A549 (cell line): ENCODE data around the gene GTF2IRD1. TPM values are rescaled to one million over a fixed set of nuclear protein-coding genes. Genes with fewer than 3 reads are reported as not detected.

Experiments
- ATAC-seq, 2 experiments: fragments of 200-7000 bp in 1 of 2; fragments of >200 bp in 1 of 2; cut with Nextera tagmentation in 1 of 2; cut with Tn5 transposase in 1 of 2; 3 replicates each; pipeline versions ENCODE4 v1.8.0 to v1.9.1; 2018 to 2020; ENCODE audit warnings: mild to moderate bottlenecking in 1 of 2, moderate library complexity in 1 of 2
- CTCF ChIA-PET: fragments of 300-600 bp; sonication (Branson Sonifier 250); formaldehyde crosslinking; extraction: SDS; loops from one replicate; lab custom pipeline; 2021; ENCODE audit warnings: antibody characterized with exemption, inconsistent platforms; lab: Yijun Ruan, JAX
- POLR2A ChIA-PET: fragments of 350-600 bp; formaldehyde crosslinking; extraction: SDS; loops from one replicate; lab custom pipeline; 2021; ENCODE audit warnings: antibody characterized with exemption, inconsistent platforms; lab: Yijun Ruan, JAX
- DNase-seq, 2 experiments: peaks; one replicate each; pipeline versions ENCODE4 v3.0.0 to v3.0.0-alpha.2; 2011 to 2016; ENCODE audit warnings: low read depth in 1 of 2, low spot score in 1 of 2
- FAIRE-seq: peaks from 2 replicates; lab custom pipeline; 2011; peaks lifted over from hg19 to GRCh38; lab: Jason Lieb, UNC
- H3K27ac ChIP-seq, 2 experiments: fragments of >200 bp; sonication (Bioruptor Twin); formaldehyde crosslinking; 3 replicates each; pipeline ENCODE4 v1.5.1; 2016 to 2017
- H3K4me1 ChIP-seq: fragments of >200 bp; sonication (Bioruptor Twin); formaldehyde crosslinking; 3 replicates; pipeline ENCODE4 v1.6.1; 2016
- H3K4me2 ChIP-seq: fragments of >200 bp; sonication (Bioruptor Twin); formaldehyde crosslinking; 3 replicates; pipeline ENCODE4 v1.6.1; 2016
- H3K4me3 ChIP-seq: fragments of >200 bp; sonication (Bioruptor Twin); formaldehyde crosslinking; 3 replicates; pipeline ENCODE4 v1.5.1; 2016
- H3K9me3 ChIP-seq: fragments of >200 bp; sonication (Bioruptor Twin); formaldehyde crosslinking; 3 replicates; pipeline ENCODE4 v1.6.1; 2016
- BCL3 ChIP-seq: fragments of >200 bp; sonication (Bioruptor Twin); formaldehyde crosslinking; IDR thresholded peaks from 3 replicates; pipeline ENCODE4 v1.6.1; 2016
- CBX2 ChIP-seq: fragments of 200-600 bp; sonication (generic); IDR thresholded peaks from 2 replicates; pipeline ENCODE4 v1.6.1; 2016; ENCODE audit warnings: low read depth, mild to moderate bottlenecking, borderline replicate concordance
- CEBPB ChIP-seq, 2 experiments: fragments of >200 bp in 1 of 2; sonication (Bioruptor Twin) in 1 of 2; formaldehyde crosslinking in 1 of 2; IDR thresholded peaks; 2 replicates each; pipeline ENCODE4 v1.6.1; 2012 to 2016
- CTCF ChIP-seq: fragments of >200 bp; sonication (Bioruptor Twin); formaldehyde crosslinking; IDR thresholded peaks from 3 replicates; pipeline ENCODE4 v1.5.1; 2016
- EHF ChIP-seq: fragments of 250-450 bp; sonication (Bioruptor Pico); IDR thresholded peaks from 2 replicates; pipeline ENCODE4 v1.5.0; 2020; ENCODE audit warnings: mild to moderate bottlenecking
- EHMT2 ChIP-seq: fragments of 200-600 bp; sonication (generic); IDR thresholded peaks from 2 replicates; pipeline ENCODE4 v1.6.1; 2016; ENCODE audit warnings: antibody characterized with exemption, low read depth, mild to moderate bottlenecking, moderate library complexity
- EP300 ChIP-seq, 2 experiments: fragments of >200 bp; sonication (Bioruptor Twin); formaldehyde crosslinking; IDR thresholded peaks; 2 replicates in 1 of 2; 3 replicates in 1 of 2; pipeline ENCODE4 v1.6.1; 2016 to 2017
- ESRRA ChIP-seq: fragments of 150-350 bp; IDR thresholded peaks from 2 replicates; pipeline ENCODE4 v1.6.1; 2014; ENCODE audit warnings: mild to moderate bottlenecking, low read length, borderline replicate concordance
- FOSB ChIP-seq: fragments of 250-450 bp; sonication (Bioruptor Pico); IDR thresholded peaks from 2 replicates; pipeline ENCODE4 v1.5.0; 2020; ENCODE audit warnings: mild to moderate bottlenecking, moderate library complexity
- FOSL2 ChIP-seq, 2 experiments: fragments of 450-650 bp in 1 of 2; fragments of >200 bp in 1 of 2; sonication (Bioruptor Twin) in 1 of 2; formaldehyde crosslinking; IDR thresholded peaks; 2 replicates each; pipeline versions ENCODE4 v1.5.0 to v1.6.1; 2016 to 2020; ENCODE audit warnings: mild to moderate bottlenecking in 1 of 2, moderate library complexity in 1 of 2
- FOXS1 ChIP-seq: fragments of 250-450 bp; sonication (Bioruptor Pico); IDR thresholded peaks from 2 replicates; pipeline ENCODE4 v1.5.0; 2020; ENCODE audit warnings: mild to moderate bottlenecking, moderate library complexity
- HEYL ChIP-seq: fragments of 250-450 bp; sonication (Bioruptor Pico); IDR thresholded peaks from 2 replicates; pipeline ENCODE4 v1.8.0; 2021; ENCODE audit warnings: mild to moderate bottlenecking, moderate library complexity
- HOXA7 ChIP-seq: fragments of 250-450 bp; sonication (Bioruptor Pico); IDR thresholded peaks from 2 replicates; pipeline ENCODE4 v1.5.0; 2020; ENCODE audit warnings: mild to moderate bottlenecking, moderate library complexity
- HOXB5 ChIP-seq: fragments of 250-450 bp; sonication (Bioruptor Pico); IDR thresholded peaks from 2 replicates; pipeline ENCODE4 v1.5.0; 2020; ENCODE audit warnings: mild to moderate bottlenecking, moderate library complexity
- JUN ChIP-seq, 2 experiments: fragments of >200 bp; sonication (Bioruptor Twin); formaldehyde crosslinking; IDR thresholded peaks; 2 replicates in 1 of 2; 3 replicates in 1 of 2; pipeline ENCODE4 v1.6.1; 2016 to 2017
- JUNB ChIP-seq: fragments of >200 bp; sonication (Bioruptor Twin); formaldehyde crosslinking; IDR thresholded peaks from 2 replicates; pipeline ENCODE4 v1.6.1; 2016
- MAZ ChIP-seq: fragments of 150-350 bp; IDR thresholded peaks from 2 replicates; pipeline ENCODE4 v1.6.1; 2014; ENCODE audit warnings: antibody characterized with exemption, low read depth, low read length, borderline replicate concordance
- NFE2L2 ChIP-seq: fragments of 150-350 bp; conservative IDR thresholded peaks from 2 replicates; pipeline ENCODE4 v1.6.1; 2014; ENCODE audit warnings: low read length
- NR3C1 ChIP-seq: fragments of >200 bp; sonication (Bioruptor Twin); formaldehyde crosslinking; IDR thresholded peaks from 3 replicates; pipeline ENCODE4 v1.6.1; 2017
- POLR2A ChIP-seq: IDR thresholded peaks from 2 replicates; pipeline ENCODE4 v1.6.1; 2012; ENCODE audit warnings: mild to moderate bottlenecking, low read length
- POLR2AphosphoS2 ChIP-seq: conservative IDR thresholded peaks from 2 replicates; pipeline ENCODE4 v1.6.1; 2012; ENCODE audit warnings: low read length, improper control_type of control experiment, inconsistent platforms
- REST ChIP-seq: fragments of 200-600 bp; sonication (generic); IDR thresholded peaks from 2 replicates; pipeline ENCODE4 v1.6.1; 2016; ENCODE audit warnings: antibody characterized with exemption, mild to moderate bottlenecking, moderate library complexity
- RFX5 ChIP-seq: fragments of 450-650 bp; IDR thresholded peaks from 2 replicates; pipeline ENCODE4 v1.7.1; 2014; ENCODE audit warnings: antibody characterized with exemption, mild to moderate bottlenecking, moderate library complexity
- SREBF2 ChIP-seq: fragments of 450-650 bp; IDR thresholded peaks from 2 replicates; pipeline ENCODE4 v1.6.1; 2014; ENCODE audit warnings: mild to moderate bottlenecking, moderate library complexity
- TP53 ChIP-seq: fragments of 250-450 bp; sonication (Bioruptor Pico); IDR thresholded peaks from 2 replicates; pipeline ENCODE4 v1.5.0; 2021; ENCODE audit warnings: mild to moderate bottlenecking, moderate library complexity
- ZNF302 ChIP-seq: fragments of 250-450 bp; sonication (Bioruptor Pico); IDR thresholded peaks from 2 replicates; pipeline ENCODE4 v1.9.0; 2021; ENCODE audit warnings: inconsistent platforms, mild to moderate bottlenecking, moderate library complexity
- WGBS: methylation state at CpG from one replicate; pipeline ENCODE4 v1.1.6; 2017; ENCODE audit errors: missing lambda C conversion rate; 5-methylcytosine and 5-hydroxymethylcytosine counted together
- polyA plus RNA-seq, 4 experiments: library from polyadenylated mRNA; depleted of rRNA in 3 of 4; stranded (reverse); fragments of >200 nt; fragmentation: RNase III in 1 of 4; extraction: RNeasy Plus Mini Kit Qiagen cat#74134 plus additional on column Dnase treatment in 1 of 4; gene quantifications; 2 replicates in 3 of 4; 3 replicates in 1 of 4; pipeline ENCODE4 v1.2.3, GENCODE V29; 2011 to 2017
- TF ChIP-seq, protein P1 (sequence below): fragments of >200 bp; sonication (Bioruptor Twin); formaldehyde crosslinking; IDR thresholded peaks from 2 replicates; pipeline ENCODE4 v1.6.1; 2016

GTF2IRD1 gene
- polyA plus RNA-seq, 2 of the 4 experiments (the other 2 are of a cell fraction), result 19.9 to 20.5 TPM

DNA sequence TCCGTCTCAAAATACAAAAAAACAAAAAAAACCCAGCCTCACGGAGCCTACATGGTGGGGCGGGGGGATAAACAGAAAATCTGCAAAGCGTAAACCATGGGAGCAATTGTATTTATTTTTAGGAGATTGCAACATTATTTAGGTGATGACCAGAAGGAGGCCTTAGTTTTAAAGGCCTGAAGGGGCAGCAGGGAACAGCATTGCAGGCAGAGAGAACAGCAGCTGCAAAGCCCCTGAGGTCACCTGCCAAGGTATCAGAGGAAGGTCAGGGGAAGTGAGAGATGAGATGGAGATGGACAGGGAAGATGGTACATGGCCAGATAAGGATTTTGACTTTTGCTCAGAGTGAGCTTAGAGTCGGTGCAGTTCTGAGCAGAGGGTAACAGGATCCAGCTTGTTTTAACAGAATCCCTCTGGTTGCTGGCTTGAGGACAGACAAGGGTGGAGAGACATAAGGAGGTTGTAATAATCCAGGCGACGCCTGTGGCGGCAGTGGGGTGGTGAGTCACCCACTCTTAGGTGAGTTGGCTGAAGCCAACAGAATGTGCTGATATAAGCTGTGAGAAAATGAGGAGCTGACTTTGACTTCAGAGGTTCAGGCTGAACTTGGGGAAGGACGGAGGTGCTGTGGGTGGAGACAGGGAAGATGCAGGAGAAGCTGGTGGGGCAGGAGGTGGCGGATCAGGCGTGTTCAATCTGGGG, 121.5 kb downstream of the GTF2IRD1 start (continued):
- no peak for TF ChIP-seq HOXA7 (CRISPR knock-in tag)
- TF ChIP-seq MAZ, result no peak
- no peak for TF ChIP-seq JUNB
- no peak for TF ChIP-seq FOXS1
- no peak for TF ChIP-seq ESRRA
- no peak for TF ChIP-seq SREBF2
- no peak for TF ChIP-seq EHMT2
- TF ChIP-seq CTCF, result no peak
- TF ChIP-seq, all 56 proteins: peak for 7

- ChIA-PET CTCF (interaction anchor here (0.9 to 6.7 kb wide), 6 partner anchors 9 to 174 kb away, joined by 3 to 41 read pairs (median 4); no protein-coding TSS in a partner anchor), POLR2A (interaction anchor here (0.6 to 1.2 kb wide), 2 partner anchors 11 to 81 kb away, joined by 3 to 4 read pairs; no protein-coding TSS in a partner anchor)
- TF ChIP-seq FOSB (CRISPR knock-in tag) (no peak), FOSL2 (IDR thresholded peaks at IDR 0.05) (no peak), FOSL2 (CRISPR knock-in tag; IDR thresholded peaks at IDR 0.05) (no peak)
- no peak for FAIRE-seq
- Histone ChIP-seq H3K4me2 (peak overlapping the region; percentile 61), H3K4me3 (no peak overlapping the region), H3K9me3 (no peaks in the 10 kb centered on the region), H3K4me1 (peaks cover 67% of the 10 kb centered on the region), H3K27ac (peak overlapping the region; percentile 95 to 100)
- no peak for DNase-seq
- 90% methylated on average over 7 of the region's 7 CpGs for WGBS
- no peak for ATAC-seq
Observed at GRCh38 chr7:74575811-74576210, 122.1 kb downstream of the GTF2IRD1 start.

GRCh38 chr7:74579800-74580685, 126.3 kb downstream of the GTF2IRD1 start:
- ChIA-PET POLR2A (interaction anchor here (0.6 to 0.9 kb wide), 2 partner anchors 56 to 77 kb away, joined by 3 to 4 read pairs; partner anchors contain the start of gene GTF2I), CTCF (interaction anchor here (0.6 to 6.7 kb wide), 7 partner anchors 9 to 135 kb away, joined by 3 to 41 read pairs (median 4); partner anchors contain the start of gene GTF2I)
- FAIRE-seq, result no peak
- peak overlapping the region; percentile 15; the same call in 1 of the 3 replicates for H3K4me3 ChIP-seq
- H3K4me1 ChIP-seq, result peaks cover 86% of the 10 kb centered on the region
- peak overlapping the region; percentile 95 to 100 for H3K27ac ChIP-seq
- WGBS, result 14% methylated on average over 20 of the region's 22 CpGs
- H3K4me2 ChIP-seq, result peak overlapping the region; percentile 89
- peak; percentile 45 to 89 for DNase-seq
- no peaks in the 10 kb centered on the region for H3K9me3 ChIP-seq
- ATAC-seq, result peak; percentile 87 to 92
- no peak for TF ChIP-seq JUNB
- TF ChIP-seq CBX2, result no peak
- no peak for TF ChIP-seq NR3C1
- TF ChIP-seq ZNF302 (CRISPR knock-in tag), result no peak
- no peak for TF ChIP-seq HOXB5
- TF ChIP-seq TP53 (CRISPR knock-in tag), result no peak
- TF ChIP-seq JUN (IDR thresholded peaks at IDR 0.05), result peak in 1 of 2 experiments; percentile 80; a peak in 3 of 5 replicates
- no peak for TF ChIP-seq POLR2AphosphoS2
- peak in 1 of 2 experiments; percentile 56; a peak in 2 of 5 replicates for TF ChIP-seq EP300 (IDR thresholded peaks at IDR 0.05)
- no peak for TF ChIP-seq FOSL2 (IDR thresholded peaks at IDR 0.05)
- TF ChIP-seq FOSL2 (CRISPR knock-in tag; IDR thresholded peaks at IDR 0.05), result no peak; the same call in 1 of the 2 replicates
- no peak for TF ChIP-seq FOSB (CRISPR knock-in tag)
- peak; percentile 78 to 91 for TF ChIP-seq CEBPB (IDR thresholded peaks at IDR 0.05)
- peak; percentile 21; the same call in 1 of the 2 replicates for TF ChIP-seq POLR2A
- TF ChIP-seq NFE2L2, result no peak
- no peak for TF ChIP-seq RFX5
- TF ChIP-seq BCL3, result no peak
- no peak for TF ChIP-seq SREBF2
- no peak for TF ChIP-seq EHF (CRISPR knock-in tag)
- no peak for TF ChIP-seq HEYL (CRISPR knock-in tag)
- TF ChIP-seq REST, result no peak
- TF ChIP-seq, protein P1, sequence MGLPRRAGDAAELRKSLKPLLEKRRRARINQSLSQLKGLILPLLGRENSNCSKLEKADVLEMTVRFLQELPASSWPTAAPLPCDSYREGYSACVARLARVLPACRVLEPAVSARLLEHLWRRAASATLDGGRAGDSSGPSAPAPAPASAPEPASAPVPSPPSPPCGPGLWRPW, result no peak
